HL-60/S4 treated with phorbol 12-myristate 13-acetate at 8.2 ng/mL for 4 days and 3 days (cell line): ENCODE results near the gene ZFP1.

Experiments
- in situ Hi-C: fragments of 300-500 bp; cut with MboI; formaldehyde crosslinking; loops from 2 replicates; pipeline ENCODE4 v1.15.0; 2022; ENCODE audit warnings: low sequenced_read_pairs

The ZFP1 gene

GRCh38 chr16:75203096-75203495 is 54.8 kb downstream of the ZFP1 start:
- in situ Hi-C loops = loop anchor here (25.0 kb wide), 2 partner anchors 184 to 559 kb away; no protein-coding TSS in a partner anchor

- in situ Hi-C loops = loop anchor here (25.0 kb wide), 2 partner anchors 183 to 558 kb away; no protein-coding TSS in a partner anchor
Observed at GRCh38 chr16:75203667-75204409, 55.5 kb downstream of the ZFP1 start.

- in situ Hi-C loops = loop anchor here (25.0 kb wide), 2 partner anchors 183 to 558 kb away; no protein-coding TSS in a partner anchor
Observed at GRCh38 chr16:75204410-75204758, 56.1 kb downstream of the ZFP1 start.

- in situ Hi-C loops = loop anchor here (25.0 kb wide), 2 partner anchors 182 to 557 kb away; no protein-coding TSS in a partner anchor
Observed at GRCh38 chr16:75204905-75205304, 56.6 kb downstream of the ZFP1 start.

GRCh38 chr16:75205438-75205837 is 57.1 kb downstream of the ZFP1 start:
- in situ Hi-C loops = loop anchor here (25.0 kb wide), 2 partner anchors 182 to 557 kb away; no protein-coding TSS in a partner anchor

- in situ Hi-C loops = loop anchor here (25.0 kb wide), 2 partner anchors 181 to 556 kb away; no protein-coding TSS in a partner anchor
Observed at GRCh38 chr16:75205961-75206748, 57.8 kb downstream of the ZFP1 start.

- in situ Hi-C loops = loop anchor here (25.0 kb wide), 2 partner anchors 180 to 555 kb away; no protein-coding TSS in a partner anchor
Observed at GRCh38 chr16:75206749-75207451, 58.6 kb downstream of the ZFP1 start, which contains the start of gene CTRB2. TSS of gene CTRB2 (minus strand) at chr16:75207161. CDS start at chr16:75207141, 20 bp downstream.

GRCh38 chr16:75207831-75208230 is 59.5 kb downstream of the ZFP1 start:
- in situ Hi-C loops = loop anchor here (25.0 kb wide), 2 partner anchors 179 to 554 kb away; no protein-coding TSS in a partner anchor

GRCh38 chr16:75208242-75208825 is 60.0 kb downstream of the ZFP1 start:
- in situ Hi-C loops = loop anchor here (25.0 kb wide), 2 partner anchors 179 to 554 kb away; no protein-coding TSS in a partner anchor

GRCh38 chr16:75208861-75209505 is 60.7 kb downstream of the ZFP1 start:
- in situ Hi-C loops = loop anchor here (25.0 kb wide), 2 partner anchors 178 to 553 kb away; no protein-coding TSS in a partner anchor

GRCh38 chr16:75209514-75209913 is 61.2 kb downstream of the ZFP1 start:
- in situ Hi-C loops = loop anchor here (25.0 kb wide), 2 partner anchors 178 to 553 kb away; no protein-coding TSS in a partner anchor

- in situ Hi-C loops = loop anchor here (25.0 kb wide), 2 partner anchors 177 to 552 kb away; no protein-coding TSS in a partner anchor
Observed at GRCh38 chr16:75209944-75210343, 61.6 kb downstream of the ZFP1 start.

- in situ Hi-C loops = loop anchor here (25.0 kb wide), 2 partner anchors 176 to 551 kb away; no protein-coding TSS in a partner anchor
Observed at GRCh38 chr16:75211286-75211685, 63.0 kb downstream of the ZFP1 start.

GRCh38 chr16:75216127-75216526 is 67.8 kb downstream of the ZFP1 start:
- in situ Hi-C loops = loop anchor here (25.0 kb wide), 2 partner anchors 171 to 546 kb away; no protein-coding TSS in a partner anchor

- in situ Hi-C loops = loop anchor here (25.0 kb wide), 2 partner anchors 171 to 546 kb away; no protein-coding TSS in a partner anchor
Observed at GRCh38 chr16:75216576-75216975, 68.3 kb downstream of the ZFP1 start.

GRCh38 chr16:75217389-75217851 is 69.1 kb downstream of the ZFP1 start:
- in situ Hi-C loops = loop anchor here (25.0 kb wide), 2 partner anchors 170 to 545 kb away; no protein-coding TSS in a partner anchor

GRCh38 chr16:75218256-75219076 is 70.1 kb downstream of the ZFP1 start, which contains the start of gene CTRB1:
TSS of gene CTRB1 (plus strand) at chr16:75218988. CDS start at chr16:75219008, 20 bp downstream.
- in situ Hi-C loops = loop anchor here (25.0 kb wide), 2 partner anchors 169 to 544 kb away; no protein-coding TSS in a partner anchor

GRCh38 chr16:75219088-75219487 is 70.8 kb downstream of the ZFP1 start:
- in situ Hi-C loops = loop anchor here (25.0 kb wide), 2 partner anchors 168 to 543 kb away; no protein-coding TSS in a partner anchor
